ENCODE results near the gene GRK5. TPM values are rescaled to one million over a fixed set of nuclear protein-coding genes. Genes with fewer than 3 reads are reported as not detected.

Gene GRK5
- total RNA-seq, 2 donors from 2014 or later = 4.8 to 10.6 TPM

- no peak for TF ChIP-seq POLR2AphosphoS5 (IDR thresholded peaks at IDR 0.05)
- TF ChIP-seq CTCF (IDR thresholded peaks at IDR 0.05) = no peak
- TF ChIP-seq POLR2A (IDR thresholded peaks at IDR 0.05) = no peak
- H3K4me1 ChIP-seq (replicated peaks) = no peaks in the 10 kb centered on the region
- no peaks in the 10 kb centered on the region for H3K9me3 ChIP-seq
- intact Hi-C loops (cut with DNase I) = no loop called here
- H3K27ac ChIP-seq = no peak overlapping the region
- H3K27me3 ChIP-seq (replicated peaks; ENCODE audit: insufficient read depth) = no peaks in the 10 kb centered on the region
- WGBS = 56% methylated on average over 8 of the region's 8 CpGs
- H3K4me3 ChIP-seq = no peak overlapping the region
- DNase-seq (ENCODE audit: low spot score) = no peak
- no peaks in the 10 kb centered on the region for H3K36me3 ChIP-seq
Measured at GRCh38 chr10:119478111-119478802, 270.9 kb downstream of the GRK5 start.

- H3K9me3 ChIP-seq = no peaks in the 10 kb centered on the region
- intact Hi-C loops (cut with DNase I) = no loop called here
- no peak for TF ChIP-seq CTCF (IDR thresholded peaks at IDR 0.05)
- no peak for TF ChIP-seq POLR2AphosphoS5 (IDR thresholded peaks at IDR 0.05)
- no peak for TF ChIP-seq POLR2A (IDR thresholded peaks at IDR 0.05)
- no peak overlapping the region for H3K4me3 ChIP-seq
- no peak overlapping the region for H3K27ac ChIP-seq
- H3K27me3 ChIP-seq (replicated peaks; ENCODE audit: insufficient read depth) = no peaks in the 10 kb centered on the region
- H3K4me1 ChIP-seq (replicated peaks) = no peaks in the 10 kb centered on the region
- DNase-seq (ENCODE audit: low spot score) = no peak
- no peaks in the 10 kb centered on the region for H3K36me3 ChIP-seq
- WGBS = 15% methylated on average over 6 of the region's 6 CpGs
Measured at GRCh38 chr10:119478811-119479341, 271.5 kb downstream of the GRK5 start.

- no peak for DNase-seq (ENCODE audit: low spot score)
- no peak for TF ChIP-seq POLR2AphosphoS5 (IDR thresholded peaks at IDR 0.05)
- TF ChIP-seq CTCF (IDR thresholded peaks at IDR 0.05) = no peak
- TF ChIP-seq POLR2A (IDR thresholded peaks at IDR 0.05) = no peak
- Histone ChIP-seq H3K4me1 (replicated peaks) (no peaks in the 10 kb centered on the region), H3K4me3 (no peak overlapping the region), H3K36me3 (no peaks in the 10 kb centered on the region), H3K9me3 (no peaks in the 10 kb centered on the region), H3K27me3 (replicated peaks; ENCODE audit: insufficient read depth) (no peaks in the 10 kb centered on the region), H3K27ac (no peak overlapping the region)
- intact Hi-C loops (cut with DNase I) = no loop called here
- WGBS = 46% methylated on average over 8 of the region's 8 CpGs
Measured at GRCh38 chr10:119479532-119479931, 272.2 kb downstream of the GRK5 start.

- no peak for DNase-seq (ENCODE audit: low spot score)
- 35% methylated on average over 4 of the region's 4 CpGs for WGBS
Measured at GRCh38 chr10:119480667-119481066, 273.3 kb downstream of the GRK5 start.

More at GRCh38 chr10:119480667-119481066, 273.3 kb downstream of the GRK5 start:
- no peak for TF ChIP-seq POLR2A (IDR thresholded peaks at IDR 0.05)
- TF ChIP-seq CTCF (IDR thresholded peaks at IDR 0.05) = no peak
- TF ChIP-seq POLR2AphosphoS5 (IDR thresholded peaks at IDR 0.05) = no peak
- H3K27ac ChIP-seq = no peak overlapping the region
- no peaks in the 10 kb centered on the region for H3K9me3 ChIP-seq
- H3K36me3 ChIP-seq = no peaks in the 10 kb centered on the region
- H3K27me3 ChIP-seq (replicated peaks; ENCODE audit: insufficient read depth) = no peaks in the 10 kb centered on the region
- H3K4me1 ChIP-seq (replicated peaks) = no peaks in the 10 kb centered on the region
- intact Hi-C loops (cut with DNase I) = no loop called here
- H3K4me3 ChIP-seq = no peak overlapping the region

All from prostate gland (tissue), 2 donors.